ENCODE measurements around the gene WDR47.

Gene WDR47

GRCh38 chr1:109041621-109042468 is at the start of gene WDR47:
TSS of gene WDR47 (minus strand) at chr1:109042102. CDS start at chr1:109023512, 18,590 bp downstream.
- DNase-seq (ENCODE audit: low read depth in 2 of 2), result peak; percentile 89 to 92

- no peak for DNase-seq (ENCODE audit: low read depth in 2 of 2)
Measured at GRCh38 chr1:109091078-109091838, 49.4 kb upstream of the WDR47 start.

GRCh38 chr1:109090196-109091077 is 48.5 kb upstream of the WDR47 start, which contains the start of gene TMEM167B:
TSS of gene TMEM167B (plus strand) at chr1:109090764. CDS start at chr1:109090873, 109 bp downstream.
- DNase-seq (ENCODE audit: low read depth in 2 of 2), result peak; percentile 65 to 75

GRCh38 chr1:109089242-109090015 is 47.5 kb upstream of the WDR47 start:
- DNase-seq (ENCODE audit: low read depth in 2 of 2), result no peak

GRCh38 chr1:109084563-109085517 is 42.9 kb upstream of the WDR47 start:
- no peak for DNase-seq (ENCODE audit: low read depth in 2 of 2)

GRCh38 chr1:109083923-109084322 is 42.0 kb upstream of the WDR47 start:
- no peak for DNase-seq (ENCODE audit: low read depth in 2 of 2)

GRCh38 chr1:109083501-109083900 is 41.6 kb upstream of the WDR47 start:
- DNase-seq (ENCODE audit: low read depth in 2 of 2), result no peak

- no peak for DNase-seq (ENCODE audit: low read depth in 2 of 2)
Measured at GRCh38 chr1:109080441-109081082, 38.7 kb upstream of the WDR47 start.

- DNase-seq (ENCODE audit: low read depth in 2 of 2), result no peak
Measured at GRCh38 chr1:109079240-109079622, 37.3 kb upstream of the WDR47 start.

GRCh38 chr1:109078317-109078716 is 36.4 kb upstream of the WDR47 start:
- no peak for DNase-seq (ENCODE audit: low read depth in 2 of 2)

GRCh38 chr1:109075531-109076490 is 33.9 kb upstream of the WDR47 start, which contains the start of gene TAF13:
TSS of gene TAF13 (minus strand) at chr1:109076003. CDS start at chr1:109075947, 56 bp downstream.
- DNase-seq (ENCODE audit: low read depth in 2 of 2), result peak; percentile 75 to 77

GRCh38 chr1:109069294-109069693 is 27.4 kb upstream of the WDR47 start:
- DNase-seq (ENCODE audit: low read depth in 2 of 2), result no peak

- DNase-seq (ENCODE audit: low read depth in 2 of 2), result no peak
Measured at GRCh38 chr1:109067883-109068282, 26.0 kb upstream of the WDR47 start.

- DNase-seq (ENCODE audit: low read depth in 2 of 2), result no peak
Measured at GRCh38 chr1:109065137-109065536, 23.2 kb upstream of the WDR47 start.

- no peak for DNase-seq (ENCODE audit: low read depth in 2 of 2)
Measured at GRCh38 chr1:109061183-109061582, 19.3 kb upstream of the WDR47 start.

GRCh38 chr1:109060707-109061106 is 18.8 kb upstream of the WDR47 start:
- no peak for DNase-seq (ENCODE audit: low read depth in 2 of 2)

- no peak for DNase-seq (ENCODE audit: low read depth in 2 of 2)
Measured at GRCh38 chr1:109059026-109059425, 17.1 kb upstream of the WDR47 start.

GRCh38 chr1:109056064-109056463 is 14.2 kb upstream of the WDR47 start:
- DNase-seq (ENCODE audit: low read depth in 2 of 2), result no peak
